ENCODE data around the gene ATF7IP.
"Not testable (repeated sequence)": the region's sequence is repeated elsewhere in the genome, so short reads cannot be mapped to it uniquely, and the experiment has no call there.

ATF7IP gene

GRCh38 chr12:14365294-14366208 lies at the start of gene ATF7IP:
Gene ATF7IP, plus strand, starts transcription at chr12:14365682. Its CDS starts 58,234 bp downstream, at chr12:14423916.
- peak; percentile 98 for DNase-seq

- DNase-seq: no peak
Measured at GRCh38 chr12:14317362-14318146, 47.9 kb upstream of the ATF7IP start.

DNA sequence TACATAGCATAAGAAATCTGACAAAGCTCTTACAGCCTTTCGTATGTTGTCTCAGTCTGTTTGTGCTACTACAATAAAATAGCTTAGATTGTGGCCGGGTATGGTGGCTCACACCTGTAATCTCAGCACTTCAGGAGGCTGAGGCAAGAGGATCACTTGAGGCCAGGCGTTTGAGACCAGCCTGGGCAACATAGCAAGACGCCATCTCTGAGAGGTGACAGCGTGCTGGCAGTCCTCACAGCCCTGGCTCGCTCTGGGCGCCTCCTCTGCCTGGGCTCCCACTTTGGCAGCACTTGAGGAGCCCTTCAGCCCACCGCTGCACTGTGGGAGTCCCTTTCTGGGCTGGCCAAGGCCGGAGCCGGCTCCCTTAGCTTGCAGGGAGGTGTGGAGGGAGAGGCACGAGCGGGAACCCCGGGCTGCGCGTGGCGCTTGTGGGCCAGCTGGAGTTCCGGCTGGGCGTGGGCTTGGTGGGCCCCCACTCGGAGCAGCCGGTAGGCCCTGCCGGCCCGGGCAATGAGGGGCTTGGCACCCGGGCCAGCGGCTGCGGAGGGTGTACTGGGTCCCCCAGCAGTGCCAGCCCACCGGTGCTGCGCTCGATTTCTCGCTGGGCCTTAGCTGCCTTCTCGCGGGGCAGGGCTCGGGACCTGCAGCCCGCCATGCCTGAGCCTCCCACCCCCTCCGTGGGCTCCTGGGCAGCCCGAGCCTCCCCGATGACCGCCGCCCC lies 45.6 kb upstream of the ATF7IP start:
- not testable (repeated sequence) for DNase-seq

DNA sequence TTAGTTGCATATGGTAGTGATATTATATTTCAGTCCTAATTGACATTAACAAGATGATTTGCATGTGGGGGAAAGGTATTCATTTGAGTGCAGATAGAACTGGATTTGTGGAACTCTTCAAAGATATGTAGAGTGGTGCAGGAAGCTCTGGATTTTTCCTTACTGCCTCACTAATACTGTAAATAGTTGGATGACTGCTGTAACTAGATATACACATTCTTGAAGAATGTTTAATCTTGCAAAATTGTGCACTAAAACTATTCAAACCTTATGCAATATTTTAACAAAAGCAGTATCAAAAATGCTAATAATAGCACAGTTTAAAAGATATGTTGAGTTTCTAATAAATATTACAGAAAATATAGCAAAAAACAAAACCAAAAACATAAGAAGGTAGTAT lies 43.1 kb upstream of the ATF7IP start:
- no peak for DNase-seq

DNA sequence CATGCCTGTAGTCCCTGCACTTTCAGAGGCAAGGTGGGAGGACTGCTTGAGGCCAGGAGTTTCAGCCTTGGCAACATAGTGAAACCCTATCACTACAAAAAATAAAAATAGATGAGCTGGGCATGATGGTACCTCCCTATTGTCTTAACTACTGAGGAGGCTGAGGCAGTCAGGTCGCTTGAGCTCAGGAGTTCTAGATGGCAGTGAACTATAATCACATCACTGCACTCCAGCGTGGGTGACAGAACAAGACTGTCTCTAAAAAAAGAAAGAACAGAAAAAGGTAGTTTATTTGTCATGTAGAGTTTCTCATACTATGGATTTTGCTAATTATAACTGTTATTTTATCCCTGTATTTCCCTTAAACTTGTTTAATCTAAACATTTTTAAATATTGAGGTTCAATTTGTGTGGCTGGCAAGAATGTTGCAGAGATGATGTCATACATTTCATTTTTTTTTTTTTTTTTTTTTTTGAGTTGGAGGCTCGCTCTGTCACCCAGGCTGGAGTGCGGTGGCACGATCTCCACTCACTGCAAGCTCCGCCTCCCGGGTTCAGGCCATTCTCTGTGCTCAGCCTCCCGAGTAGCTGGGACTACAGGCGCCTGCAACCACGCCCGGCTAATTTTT lies 39.7 kb upstream of the ATF7IP start:
- no peak for DNase-seq

DNA sequence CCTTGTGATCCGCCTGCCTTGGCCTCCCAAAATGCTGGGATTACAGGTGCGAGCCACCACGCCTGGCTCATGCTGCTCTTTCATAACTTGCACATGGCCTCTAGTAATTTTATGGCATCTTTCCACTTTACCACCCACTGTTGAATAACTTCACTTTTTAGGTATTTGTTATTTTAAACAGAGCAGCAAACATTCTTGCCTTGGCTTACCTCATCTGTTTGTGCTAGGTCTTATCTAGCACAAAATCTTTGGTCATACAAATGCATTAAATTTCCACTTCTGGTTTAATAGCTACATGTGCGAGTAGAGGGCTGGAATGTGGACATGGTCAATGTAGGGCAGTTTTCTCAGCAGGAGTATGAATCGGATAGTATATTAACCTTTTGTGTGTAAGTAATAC lies 38.8 kb upstream of the ATF7IP start:
- DNase-seq: no peak

DNA sequence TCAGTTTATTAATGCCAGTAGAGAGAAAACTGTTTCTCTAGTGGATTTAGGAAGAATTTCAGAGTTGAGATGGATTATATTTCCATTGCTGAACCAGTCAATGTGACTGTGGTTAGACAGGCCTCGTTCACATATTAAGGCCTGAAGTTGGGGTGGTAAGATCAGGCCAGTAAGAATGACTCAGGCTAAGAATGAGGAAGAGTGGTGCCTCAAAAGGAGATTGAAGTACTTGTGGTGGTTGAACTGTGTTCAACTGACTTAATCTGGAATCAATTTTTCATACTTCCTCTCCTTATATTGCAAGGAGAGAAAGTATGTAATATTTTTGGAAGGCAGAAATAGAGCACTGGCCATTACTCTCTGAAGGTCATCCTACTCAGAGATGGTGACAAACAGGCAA lies 37.8 kb upstream of the ATF7IP start:
- no peak for DNase-seq

GRCh38 chr12:14332482-14332881 lies 33.0 kb upstream of the ATF7IP start:
- no peak for DNase-seq

DNA sequence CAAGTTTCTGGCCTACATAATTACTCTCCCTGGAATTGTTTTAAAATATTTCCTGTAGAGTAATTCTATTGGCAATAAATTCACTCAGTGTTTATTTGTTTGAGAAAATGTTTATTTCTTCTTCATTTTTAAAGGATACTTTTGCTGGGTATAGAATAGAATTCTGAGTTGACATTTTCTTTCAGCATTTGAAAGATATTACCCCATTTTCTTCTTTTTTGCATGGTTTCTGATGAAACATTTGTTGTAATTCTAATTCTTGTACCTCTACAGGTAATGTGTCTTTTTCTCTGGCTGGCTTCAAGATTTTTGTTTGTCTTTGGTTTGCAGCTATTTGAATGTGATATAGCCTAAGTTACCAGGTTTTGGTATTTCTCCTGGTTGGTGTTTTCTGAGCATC lies 25.1 kb upstream of the ATF7IP start:
- DNase-seq: no peak

GRCh38 chr12:14351524-14351923 lies 14.0 kb upstream of the ATF7IP start:
- DNase-seq: not testable (repeated sequence)

DNA sequence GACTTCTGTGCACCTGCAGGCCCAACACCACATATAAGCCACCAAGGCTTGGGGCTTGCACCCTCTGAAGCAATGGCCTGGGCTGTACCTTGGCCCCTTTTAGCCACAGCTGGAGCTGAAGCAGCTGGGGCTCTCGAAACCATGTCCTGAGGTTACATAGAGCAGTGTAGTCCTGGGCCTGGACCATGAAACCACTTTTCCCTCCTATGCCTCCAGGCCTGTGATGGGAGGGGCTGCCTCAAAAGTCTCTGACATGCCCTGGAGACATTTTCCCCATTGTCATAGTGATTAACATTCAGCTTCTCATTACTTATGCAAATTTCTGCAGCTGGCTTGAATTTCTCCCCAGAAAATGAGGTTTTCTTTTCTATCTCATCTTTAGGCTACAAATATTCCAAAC lies 13.4 kb upstream of the ATF7IP start:
- not testable (repeated sequence) for DNase-seq

DNA sequence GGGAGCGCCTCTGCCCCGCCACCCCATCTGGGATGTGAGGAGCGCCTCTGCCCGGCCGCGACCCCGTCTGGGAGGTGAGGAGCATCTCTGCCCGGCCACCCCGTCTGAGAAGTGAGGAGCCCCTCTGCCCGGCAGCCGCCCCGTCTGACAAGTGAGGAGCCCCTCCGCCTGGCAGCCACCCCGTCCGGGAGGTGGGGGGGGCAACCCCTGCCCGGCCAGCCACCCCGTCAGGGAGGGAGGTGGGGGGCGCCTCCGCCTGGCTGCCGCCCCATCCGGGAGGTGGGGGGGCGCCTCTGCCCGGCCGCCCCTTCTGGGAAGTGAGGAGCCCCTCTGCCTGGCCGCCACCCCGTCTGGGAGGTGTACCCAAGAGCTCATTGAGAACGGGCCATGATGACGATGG lies 10.8 kb upstream of the ATF7IP start:
- not testable (repeated sequence) for DNase-seq

- DNase-seq: no peak
Measured at GRCh38 chr12:14356147-14356546, 9.3 kb upstream of the ATF7IP start.

DNA sequence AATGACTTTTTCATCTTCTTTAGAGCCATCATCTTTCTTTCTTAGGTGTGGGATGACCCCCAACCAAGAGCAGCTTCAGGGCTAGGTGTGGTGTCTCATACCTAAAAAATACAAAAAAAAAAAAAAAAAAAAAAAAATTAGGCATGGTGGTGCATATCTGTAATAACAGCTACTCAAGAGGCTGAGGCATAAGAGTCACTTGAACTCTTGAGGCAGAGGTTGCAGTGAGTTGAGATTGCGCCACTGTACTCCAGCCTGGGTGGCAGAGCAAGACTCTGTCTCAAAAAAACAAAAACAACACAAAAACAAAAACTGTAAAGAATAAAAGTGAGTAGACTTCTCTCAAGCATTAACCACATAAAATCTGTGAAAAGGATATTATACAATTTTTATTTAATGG lies 8.0 kb upstream of the ATF7IP start:
- no peak for DNase-seq

GRCh38 chr12:14362352-14362751 lies 3.1 kb upstream of the ATF7IP start:
- peak in 1 of 2 donors; percentile 47 for DNase-seq

- no peak for DNase-seq
Measured at GRCh38 chr12:14364583-14365271, 755 bp upstream of the ATF7IP start.

- peak in 1 of 2 donors; percentile 13 for DNase-seq
Measured at GRCh38 chr12:14366209-14367039, 942 bp downstream of the ATF7IP start.

GRCh38 chr12:14367040-14367661 lies 1.7 kb downstream of the ATF7IP start:
- peak; percentile 50 to 86 for DNase-seq

DNA sequence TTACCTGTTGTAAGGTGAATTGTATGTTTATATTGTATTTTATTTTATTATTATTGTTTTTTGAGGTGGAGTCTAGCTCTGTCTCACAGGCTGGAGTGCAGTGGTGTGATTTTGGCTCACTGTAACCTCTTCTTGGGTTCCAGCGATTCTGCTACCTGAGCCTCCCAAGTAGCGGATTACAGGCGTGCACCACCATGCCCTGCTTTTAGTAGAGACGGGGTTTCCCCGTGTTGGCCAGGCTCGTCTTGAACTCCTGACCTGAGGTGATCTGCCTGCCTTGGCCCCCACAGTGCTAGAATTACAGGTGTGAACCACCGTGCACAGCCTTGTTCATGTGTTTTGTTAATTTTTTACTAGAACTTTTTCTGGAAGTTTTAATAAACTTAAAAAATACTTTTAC lies 3.8 kb downstream of the ATF7IP start:
- peak; percentile 42 to 58 for DNase-seq

DNA sequence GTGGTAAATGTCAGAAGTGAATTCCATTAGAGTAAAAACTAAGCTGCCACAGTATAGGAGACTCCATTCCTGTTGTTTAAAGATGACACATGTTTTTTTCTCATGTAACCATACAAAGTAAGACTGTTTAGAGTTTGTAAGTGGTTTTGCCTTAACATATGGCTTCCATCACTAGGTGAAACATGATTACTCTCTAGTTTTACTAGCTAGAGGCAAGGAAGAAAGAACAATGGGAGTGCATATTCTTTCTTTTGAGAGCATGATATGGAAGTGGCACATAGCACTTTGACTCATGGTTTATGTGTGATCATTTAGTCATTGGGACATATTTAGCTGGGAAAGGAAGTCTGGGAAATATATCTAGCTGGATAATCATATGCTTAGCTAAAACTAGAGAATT lies 7.7 kb downstream of the ATF7IP start:
- no peak for DNase-seq

DNA sequence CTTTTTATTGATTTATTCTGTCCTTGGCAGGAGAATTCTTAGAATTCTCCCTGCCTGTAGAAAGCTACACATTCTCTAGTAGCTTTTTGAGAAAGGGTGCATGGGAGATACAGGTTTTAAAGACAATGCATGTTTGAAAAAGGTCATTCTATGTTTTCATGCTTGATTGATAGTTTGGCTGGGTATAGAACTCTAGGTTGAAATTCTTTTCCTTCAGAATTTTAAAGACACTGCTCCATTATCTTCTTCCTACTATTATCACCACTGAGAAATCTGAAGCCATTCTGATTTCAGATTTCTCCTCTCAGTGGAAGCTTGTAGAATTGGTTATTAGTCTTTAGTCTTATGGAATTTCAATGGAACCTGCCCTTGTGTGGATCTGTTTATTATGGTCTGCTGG lies 14.0 kb downstream of the ATF7IP start:
- DNase-seq: no peak
